WTC11 (cell line): ENCODE data around the gene LMO3. TPM values are rescaled to one million over a fixed set of nuclear protein-coding genes. Genes with fewer than 3 reads are reported as not detected.

Experiments used
- ATAC-seq: fragments of 200-7000 bp; cut with Tn5 transposase; 2 replicates; pipeline ENCODE4 v1.10.0; 2021; ENCODE audit warnings: mild to moderate bottlenecking, moderate library complexity
- CTCF ChIA-PET: fragments of 300-600 bp; sonication (Branson Sonifier 250); formaldehyde crosslinking; loops from one replicate; lab custom pipeline; 2021; ENCODE audit warnings: antibody characterized with exemption; lab: Charles Lee
- POLR2A ChIA-PET: fragments of 350-600 bp; sonication (Branson Sonifier 250); formaldehyde crosslinking; loops from one replicate; lab custom pipeline; 2021; ENCODE audit warnings: antibody characterized with exemption; lab: Charles Lee
- DNase-seq: peaks from one replicate; pipeline ENCODE4 v3.0.0; 2021; ENCODE audit warnings: low spot score
- H3K27ac Mint-ChIP-seq: 2 replicates; pipeline ENCODE4 v1.8.0; 2021; ENCODE audit warnings: mixed read lengths
- H3K27me3 Mint-ChIP-seq: 2 replicates; pipeline ENCODE4 v1.8.0; 2021; ENCODE audit warnings: low read depth, mild to moderate bottlenecking, moderate library complexity, mixed read lengths
- H3K36me3 Mint-ChIP-seq: 2 replicates; pipeline ENCODE4 v1.8.0; 2021; ENCODE audit warnings: mixed read lengths
- H3K4me1 Mint-ChIP-seq: 2 replicates; pipeline ENCODE4 v1.8.0; 2022; ENCODE audit warnings: mixed read lengths
- H3K4me3 Mint-ChIP-seq: 2 replicates; pipeline ENCODE4 v1.8.0; 2021; ENCODE audit warnings: mild to moderate bottlenecking, moderate library complexity, mixed read lengths
- H3K9me3 Mint-ChIP-seq: 2 replicates; pipeline ENCODE4 v1.8.0; 2021; ENCODE audit warnings: mixed read lengths
- CREM ChIP-seq: sonication (generic); formaldehyde crosslinking; IDR thresholded peaks from 2 replicates; pipeline ENCODE4 v1.8.1; 2022; ENCODE audit warnings: mild to moderate bottlenecking, missing genetic modification reagents, moderate library complexity
- JAZF1 ChIP-seq: fragments of 250-450 bp; sonication (Bioruptor Pico); IDR thresholded peaks from 2 replicates; pipeline ENCODE4 v1.9.0; 2021; ENCODE audit warnings: moderate library complexity, mild to moderate bottlenecking, inconsistent platforms
- KAT7 ChIP-seq: sonication (generic); formaldehyde crosslinking; IDR thresholded peaks from 2 replicates; pipeline ENCODE4 v1.8.1; 2023; ENCODE audit warnings: missing genetic modification reagents, mild to moderate bottlenecking, borderline replicate concordance
- NFYB ChIP-seq: sonication (generic); formaldehyde crosslinking; conservative IDR thresholded peaks from 2 replicates; pipeline ENCODE4 v1.8.0; 2022; ENCODE audit warnings: low read depth, missing genetic modification reagents
- NR3C1 ChIP-seq: sonication (generic); formaldehyde crosslinking; conservative IDR thresholded peaks from 2 replicates; pipeline ENCODE4 v1.8.1; 2023; ENCODE audit warnings: low read depth, mild to moderate bottlenecking, missing genetic modification reagents
- RORB ChIP-seq: fragments of 250-450 bp; sonication (Bioruptor Pico); IDR thresholded peaks from 2 replicates; pipeline ENCODE4 v1.9.0; 2021; ENCODE audit warnings: mild to moderate bottlenecking
- SOX15 ChIP-seq: fragments of 250-450 bp; sonication (Bioruptor Pico); IDR thresholded peaks from 2 replicates; pipeline ENCODE4 v1.9.0; 2021; ENCODE audit warnings: mild to moderate bottlenecking
- TEAD1 ChIP-seq: sonication (generic); formaldehyde crosslinking; IDR thresholded peaks from 2 replicates; pipeline ENCODE4 v1.8.0; 2022; ENCODE audit warnings: mild to moderate bottlenecking, missing genetic modification reagents
- total RNA-seq: library from RNA; stranded (reverse); gene quantifications from 3 replicates; pipeline ENCODE4 v1.2.3, GENCODE V29; 2021
- TF ChIP-seq, protein P1 (sequence below): sonication (generic); formaldehyde crosslinking; IDR thresholded peaks from 2 replicates; pipeline ENCODE4 v1.8.1; 2022; ENCODE audit warnings: low read depth, missing genetic modification reagents, borderline replicate concordance
- TF ChIP-seq, protein P2 (sequence below): sonication (generic); formaldehyde crosslinking; conservative IDR thresholded peaks from 2 replicates; pipeline ENCODE4 v1.8.1; 2023; ENCODE audit warnings: mild to moderate bottlenecking, low read depth, missing genetic modification reagents, moderate library complexity
- TF ChIP-seq, protein P3 (sequence below): sonication (generic); formaldehyde crosslinking; IDR thresholded peaks from 2 replicates; pipeline ENCODE4 v1.8.1; 2023; ENCODE audit warnings: mild to moderate bottlenecking, missing genetic modification reagents
- TF ChIP-seq, protein P4 (sequence below): sonication (generic); formaldehyde crosslinking; IDR thresholded peaks from 2 replicates; pipeline ENCODE4 v1.8.1; 2023; ENCODE audit warnings: mild to moderate bottlenecking, missing genetic modification reagents, borderline replicate concordance
- TF ChIP-seq, protein P5 (sequence below): fragments of 250-450 bp; sonication (Bioruptor Pico); conservative IDR thresholded peaks from 2 replicates; pipeline ENCODE4 v1.9.0; 2021; ENCODE audit warnings: mild to moderate bottlenecking
- TF ChIP-seq, protein P6 (sequence below): fragments of 250-450 bp; sonication (Bioruptor Pico); IDR thresholded peaks from 2 replicates; pipeline ENCODE4 v1.9.0; 2021; ENCODE audit warnings: moderate library complexity, mild to moderate bottlenecking, inconsistent platforms, borderline replicate concordance

The LMO3 gene
- total RNA-seq, 1 experiment from 2014 or later: 29.8 TPM

DNA sequence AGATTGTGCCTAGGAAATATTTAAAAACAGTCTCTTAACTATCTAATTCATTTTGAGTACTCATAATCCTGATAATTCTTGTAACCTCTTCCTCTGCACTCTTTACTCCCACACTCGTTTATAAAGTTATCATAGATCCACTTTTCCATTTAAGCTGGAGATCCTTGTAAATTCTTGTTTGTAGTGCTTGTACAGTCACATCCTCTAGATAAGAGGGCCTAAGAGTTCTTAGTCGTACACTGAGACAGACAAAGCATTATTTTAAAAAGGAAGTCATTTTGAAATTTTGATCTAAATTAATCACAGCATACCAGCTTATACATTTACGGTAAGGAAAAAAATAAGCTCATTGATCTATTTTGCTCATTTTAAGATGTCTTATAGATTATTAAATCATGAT lies 42.5 kb downstream of the LMO3 start (continued):
- TF ChIP-seq, protein P1, sequence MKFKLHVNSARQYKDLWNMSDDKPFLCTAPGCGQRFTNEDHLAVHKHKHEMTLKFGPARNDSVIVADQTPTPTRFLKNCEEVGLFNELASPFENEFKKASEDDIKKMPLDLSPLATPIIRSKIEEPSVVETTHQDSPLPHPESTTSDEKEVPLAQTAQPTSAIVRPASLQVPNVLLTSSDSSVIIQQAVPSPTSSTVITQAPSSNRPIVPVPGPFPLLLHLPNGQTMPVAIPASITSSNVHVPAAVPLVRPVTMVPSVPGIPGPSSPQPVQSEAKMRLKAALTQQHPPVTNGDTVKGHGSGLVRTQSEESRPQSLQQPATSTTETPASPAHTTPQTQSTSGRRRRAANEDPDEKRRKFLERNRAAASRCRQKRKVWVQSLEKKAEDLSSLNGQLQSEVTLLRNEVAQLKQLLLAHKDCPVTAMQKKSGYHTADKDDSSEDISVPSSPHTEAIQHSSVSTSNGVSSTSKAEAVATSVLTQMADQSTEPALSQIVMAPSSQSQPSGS (CRISPR knock-in tag): no peak
- TF ChIP-seq RORB (CRISPR knock-in tag): no peak
- no peak for TF ChIP-seq TEAD1 (CRISPR knock-in tag)
- TF ChIP-seq, protein P2, sequence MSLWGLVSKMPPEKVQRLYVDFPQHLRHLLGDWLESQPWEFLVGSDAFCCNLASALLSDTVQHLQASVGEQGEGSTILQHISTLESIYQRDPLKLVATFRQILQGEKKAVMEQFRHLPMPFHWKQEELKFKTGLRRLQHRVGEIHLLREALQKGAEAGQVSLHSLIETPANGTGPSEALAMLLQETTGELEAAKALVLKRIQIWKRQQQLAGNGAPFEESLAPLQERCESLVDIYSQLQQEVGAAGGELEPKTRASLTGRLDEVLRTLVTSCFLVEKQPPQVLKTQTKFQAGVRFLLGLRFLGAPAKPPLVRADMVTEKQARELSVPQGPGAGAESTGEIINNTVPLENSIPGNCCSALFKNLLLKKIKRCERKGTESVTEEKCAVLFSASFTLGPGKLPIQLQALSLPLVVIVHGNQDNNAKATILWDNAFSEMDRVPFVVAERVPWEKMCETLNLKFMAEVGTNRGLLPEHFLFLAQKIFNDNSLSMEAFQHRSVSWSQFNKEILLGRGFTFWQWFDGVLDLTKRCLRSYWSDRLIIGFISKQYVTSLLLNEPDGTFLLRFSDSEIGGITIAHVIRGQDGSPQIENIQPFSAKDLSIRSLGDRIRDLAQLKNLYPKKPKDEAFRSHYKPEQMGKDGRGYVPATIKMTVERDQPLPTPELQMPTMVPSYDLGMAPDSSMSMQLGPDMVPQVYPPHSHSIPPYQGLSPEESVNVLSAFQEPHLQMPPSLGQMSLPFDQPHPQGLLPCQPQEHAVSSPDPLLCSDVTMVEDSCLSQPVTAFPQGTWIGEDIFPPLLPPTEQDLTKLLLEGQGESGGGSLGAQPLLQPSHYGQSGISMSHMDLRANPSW (CRISPR knock-in tag): no peak
- TF ChIP-seq, protein P3, sequence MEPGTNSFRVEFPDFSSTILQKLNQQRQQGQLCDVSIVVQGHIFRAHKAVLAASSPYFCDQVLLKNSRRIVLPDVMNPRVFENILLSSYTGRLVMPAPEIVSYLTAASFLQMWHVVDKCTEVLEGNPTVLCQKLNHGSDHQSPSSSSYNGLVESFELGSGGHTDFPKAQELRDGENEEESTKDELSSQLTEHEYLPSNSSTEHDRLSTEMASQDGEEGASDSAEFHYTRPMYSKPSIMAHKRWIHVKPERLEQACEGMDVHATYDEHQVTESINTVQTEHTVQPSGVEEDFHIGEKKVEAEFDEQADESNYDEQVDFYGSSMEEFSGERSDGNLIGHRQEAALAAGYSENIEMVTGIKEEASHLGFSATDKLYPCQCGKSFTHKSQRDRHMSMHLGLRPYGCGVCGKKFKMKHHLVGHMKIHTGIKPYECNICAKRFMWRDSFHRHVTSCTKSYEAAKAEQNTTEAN (CRISPR knock-in tag): no peak
- TF ChIP-seq, all 79 proteins: peak for 0

DNA sequence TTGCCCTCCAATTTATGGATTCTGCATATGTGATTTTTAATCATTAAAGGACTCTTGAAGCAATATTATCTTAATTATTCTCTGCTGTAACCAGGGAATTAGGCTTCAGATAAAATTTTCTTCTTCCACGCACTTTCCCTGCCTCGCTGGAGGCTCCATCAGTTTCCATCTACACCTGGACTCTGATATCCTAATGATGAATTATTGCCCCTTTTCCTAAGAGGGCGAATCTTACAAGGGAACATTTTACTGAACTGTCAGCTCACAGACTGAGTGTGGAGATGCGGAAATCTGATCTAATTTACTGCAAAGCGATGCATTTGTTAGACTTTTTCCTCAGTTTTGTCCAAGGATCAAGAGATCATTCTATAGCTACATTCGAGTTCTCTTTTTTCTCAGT lies 43.0 kb downstream of the LMO3 start:
- CTCF ChIA-PET: no interaction called here
- Mint-ChIP-seq H3K27ac (no peak overlapping the region; the same call in 1 of the 2 replicates), H3K9me3 (peaks cover 4% of the 10 kb centered on the region)

More for the DNA sequence above, 43.0 kb downstream of the LMO3 start:
- POLR2A ChIA-PET: no interaction called here
- Mint-ChIP-seq H3K27me3 (no peaks in the 10 kb centered on the region), H3K4me1 (peaks cover 13% of the 10 kb centered on the region)
- no peak for DNase-seq
- TF ChIP-seq, protein P4, sequence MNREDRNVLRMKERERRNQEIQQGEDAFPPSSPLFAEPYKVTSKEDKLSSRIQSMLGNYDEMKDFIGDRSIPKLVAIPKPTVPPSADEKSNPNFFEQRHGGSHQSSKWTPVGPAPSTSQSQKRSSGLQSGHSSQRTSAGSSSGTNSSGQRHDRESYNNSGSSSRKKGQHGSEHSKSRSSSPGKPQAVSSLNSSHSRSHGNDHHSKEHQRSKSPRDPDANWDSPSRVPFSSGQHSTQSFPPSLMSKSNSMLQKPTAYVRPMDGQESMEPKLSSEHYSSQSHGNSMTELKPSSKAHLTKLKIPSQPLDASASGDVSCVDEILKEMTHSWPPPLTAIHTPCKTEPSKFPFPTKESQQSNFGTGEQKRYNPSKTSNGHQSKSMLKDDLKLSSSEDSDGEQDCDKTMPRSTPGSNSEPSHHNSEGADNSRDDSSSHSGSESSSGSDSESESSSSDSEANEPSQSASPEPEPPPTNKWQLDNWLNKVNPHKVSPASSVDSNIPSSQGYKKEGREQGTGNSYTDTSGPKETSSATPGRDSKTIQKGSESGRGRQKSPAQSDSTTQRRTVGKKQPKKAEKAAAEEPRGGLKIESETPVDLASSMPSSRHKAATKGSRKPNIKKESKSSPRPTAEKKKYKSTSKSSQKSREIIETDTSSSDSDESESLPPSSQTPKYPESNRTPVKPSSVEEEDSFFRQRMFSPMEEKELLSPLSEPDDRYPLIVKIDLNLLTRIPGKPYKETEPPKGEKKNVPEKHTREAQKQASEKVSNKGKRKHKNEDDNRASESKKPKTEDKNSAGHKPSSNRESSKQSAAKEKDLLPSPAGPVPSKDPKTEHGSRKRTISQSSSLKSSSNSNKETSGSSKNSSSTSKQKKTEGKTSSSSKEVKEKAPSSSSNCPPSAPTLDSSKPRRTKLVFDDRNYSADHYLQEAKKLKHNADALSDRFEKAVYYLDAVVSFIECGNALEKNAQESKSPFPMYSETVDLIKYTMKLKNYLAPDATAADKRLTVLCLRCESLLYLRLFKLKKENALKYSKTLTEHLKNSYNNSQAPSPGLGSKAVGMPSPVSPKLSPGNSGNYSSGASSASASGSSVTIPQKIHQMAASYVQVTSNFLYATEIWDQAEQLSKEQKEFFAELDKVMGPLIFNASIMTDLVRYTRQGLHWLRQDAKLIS (CRISPR knock-in tag): no peak
- TF ChIP-seq NFYB (CRISPR knock-in tag) (no peak), SOX15 (CRISPR knock-in tag) (no peak), NR3C1 (CRISPR knock-in tag) (no peak), RORB (CRISPR knock-in tag) (no peak), JAZF1 (no peak), CREM (no peak), KAT7 (CRISPR knock-in tag) (no peak)
- TF ChIP-seq, protein P1 (CRISPR knock-in tag): no peak
- TF ChIP-seq, protein P5, sequence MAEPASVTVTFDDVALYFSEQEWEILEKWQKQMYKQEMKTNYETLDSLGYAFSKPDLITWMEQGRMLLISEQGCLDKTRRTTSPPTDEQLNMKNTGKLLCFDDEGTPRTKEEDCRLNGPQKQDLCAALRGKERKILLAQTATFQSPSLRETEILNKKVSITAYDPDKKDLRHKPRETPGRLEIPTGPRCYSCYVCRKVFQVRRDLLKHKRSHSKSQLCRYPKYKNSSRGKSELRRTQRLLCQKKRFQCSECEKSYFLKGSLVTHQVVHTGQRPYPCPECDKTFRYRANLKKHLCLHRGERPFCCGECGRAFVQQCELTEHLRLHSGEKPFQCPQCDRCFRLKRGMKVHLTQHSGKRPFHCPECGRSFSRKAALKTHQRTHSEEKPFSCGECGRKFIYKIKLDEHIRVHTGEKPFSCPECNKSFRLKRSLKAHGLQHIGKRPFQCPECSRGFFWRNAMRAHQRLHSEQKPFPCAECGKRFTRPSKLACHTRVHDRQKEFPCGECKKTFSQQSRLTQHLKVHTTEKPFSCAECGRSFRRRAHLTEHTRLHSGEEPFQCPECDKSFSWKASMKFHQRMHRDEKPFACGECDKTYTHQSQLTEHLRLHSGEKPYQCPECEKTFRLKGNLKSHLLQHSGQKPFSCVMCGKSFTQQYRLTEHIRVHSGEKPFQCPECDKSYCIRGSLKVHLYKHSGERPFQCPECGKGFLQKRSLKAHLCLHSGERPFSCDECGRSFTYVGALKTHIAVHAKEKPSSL: no peak
- TF ChIP-seq, protein P6, sequence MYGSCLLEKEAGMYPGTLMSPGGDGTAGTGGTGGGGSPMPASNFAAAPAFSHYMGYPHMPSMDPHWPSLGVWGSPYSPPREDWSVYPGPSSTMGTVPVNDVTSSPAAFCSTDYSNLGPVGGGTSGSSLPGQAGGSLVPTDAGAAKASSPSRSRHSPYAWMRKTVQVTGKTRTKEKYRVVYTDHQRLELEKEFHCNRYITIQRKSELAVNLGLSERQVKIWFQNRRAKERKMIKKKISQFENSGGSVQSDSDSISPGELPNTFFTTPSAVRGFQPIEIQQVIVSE (CRISPR knock-in tag): no peak
- TF ChIP-seq, all 79 proteins: peak for 0
- ATAC-seq: no peak
- no peak overlapping the region for H3K4me3 Mint-ChIP-seq
- peaks cover 3% of the 10 kb centered on the region; the same call in 1 of the 2 replicates for H3K36me3 Mint-ChIP-seq
